ENCODE measurements around the gene COPG2.

DNA sequence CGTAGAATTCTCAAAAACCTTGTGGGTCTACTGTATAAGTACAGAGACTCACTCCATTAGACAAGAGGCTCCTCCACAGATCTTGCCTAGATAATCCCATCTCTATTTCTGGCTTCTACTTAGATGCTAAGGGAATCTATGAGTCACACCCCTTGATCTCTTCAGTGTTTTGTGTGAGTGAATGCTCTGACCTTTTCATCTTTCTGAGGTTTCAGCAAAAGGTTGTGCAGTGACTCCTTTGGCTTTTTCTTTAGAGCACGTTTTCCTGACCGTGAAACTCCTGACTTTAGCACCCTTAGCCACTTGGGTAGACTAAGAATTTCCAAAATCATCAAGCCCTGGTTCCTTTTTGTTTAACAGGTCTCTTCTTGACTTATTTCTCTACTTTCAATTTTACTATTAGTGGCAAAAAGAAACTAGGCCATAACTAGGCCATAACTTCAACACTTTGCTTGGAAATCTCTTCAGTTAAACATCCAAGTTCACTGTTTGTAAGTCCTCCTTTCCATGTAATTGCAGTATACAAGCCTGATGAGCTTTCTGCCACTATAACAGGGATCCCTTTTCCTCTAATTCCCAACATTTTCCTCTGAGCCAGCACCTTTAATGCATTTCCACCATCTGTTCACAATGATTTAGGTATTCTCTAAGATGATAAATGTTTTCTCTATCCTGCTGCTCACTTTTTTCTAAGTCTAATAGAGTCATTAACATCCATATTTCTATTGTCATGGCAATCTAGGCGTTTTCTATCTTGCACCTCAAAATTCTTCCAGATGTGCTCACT lies 19.4 kb downstream of the COPG2 start:
- TF ChIP-seq, protein P1, sequence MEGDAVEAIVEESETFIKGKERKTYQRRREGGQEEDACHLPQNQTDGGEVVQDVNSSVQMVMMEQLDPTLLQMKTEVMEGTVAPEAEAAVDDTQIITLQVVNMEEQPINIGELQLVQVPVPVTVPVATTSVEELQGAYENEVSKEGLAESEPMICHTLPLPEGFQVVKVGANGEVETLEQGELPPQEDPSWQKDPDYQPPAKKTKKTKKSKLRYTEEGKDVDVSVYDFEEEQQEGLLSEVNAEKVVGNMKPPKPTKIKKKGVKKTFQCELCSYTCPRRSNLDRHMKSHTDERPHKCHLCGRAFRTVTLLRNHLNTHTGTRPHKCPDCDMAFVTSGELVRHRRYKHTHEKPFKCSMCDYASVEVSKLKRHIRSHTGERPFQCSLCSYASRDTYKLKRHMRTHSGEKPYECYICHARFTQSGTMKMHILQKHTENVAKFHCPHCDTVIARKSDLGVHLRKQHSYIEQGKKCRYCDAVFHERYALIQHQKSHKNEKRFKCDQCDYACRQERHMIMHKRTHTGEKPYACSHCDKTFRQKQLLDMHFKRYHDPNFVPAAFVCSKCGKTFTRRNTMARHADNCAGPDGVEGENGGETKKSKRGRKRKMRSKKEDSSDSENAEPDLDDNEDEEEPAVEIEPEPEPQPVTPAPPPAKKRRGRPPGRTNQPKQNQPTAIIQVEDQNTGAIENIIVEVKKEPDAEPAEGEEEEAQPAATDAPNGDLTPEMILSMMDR (IDR thresholded peaks at IDR 0.05) = no peak
- no peak for TF ChIP-seq EZH2 (IDR thresholded peaks at IDR 0.05; ENCODE audit: borderline replicate concordance, insufficient read depth, low read depth, low read length, poor library complexity, severe bottlenecking)

All from B cell (primary cell).